ENCODE data around the gene MUC6.

The MUC6 gene

DNA sequence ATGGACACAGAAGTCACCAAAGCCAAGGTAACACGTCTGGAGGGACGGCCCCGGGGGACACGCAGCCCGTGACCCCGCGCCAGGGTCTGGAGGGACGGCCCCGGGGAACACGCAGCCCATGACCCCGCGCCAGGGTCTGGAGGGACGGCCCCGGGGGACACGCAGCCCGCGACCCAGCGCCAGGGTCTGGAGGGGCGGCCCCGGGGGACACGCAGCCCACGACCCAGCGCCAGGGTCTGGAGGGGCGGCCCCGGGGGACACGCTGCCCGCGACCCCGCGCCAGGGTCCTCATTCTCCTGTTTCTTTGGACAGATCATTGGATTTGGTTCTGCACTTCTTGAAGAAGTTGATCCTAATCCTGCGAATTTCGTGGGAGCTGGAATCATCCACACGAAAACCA lies 27.1 kb downstream of the MUC6 start:
- no peak for DNase-seq (ENCODE audit: low read depth in 3 of 3)

DNA sequence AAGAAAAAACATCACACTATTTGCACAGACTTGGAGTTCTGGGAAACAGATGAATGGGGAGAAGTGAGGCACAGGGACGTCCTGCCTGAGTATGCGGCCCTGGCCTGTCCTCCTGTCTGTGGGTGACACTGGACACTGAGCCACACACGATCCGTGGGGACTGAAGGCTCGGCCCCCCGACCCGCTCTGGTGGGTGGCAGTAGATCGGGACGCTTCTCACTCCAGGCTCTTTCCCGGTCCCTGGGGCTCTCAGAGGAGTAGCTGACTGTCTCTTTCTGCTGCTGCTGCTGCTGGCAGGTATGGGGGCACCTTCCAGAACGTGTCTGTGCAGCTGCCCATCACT lies 27.7 kb downstream of the MUC6 start:
- DNase-seq (ENCODE audit: low read depth in 3 of 3): no peak

DNA sequence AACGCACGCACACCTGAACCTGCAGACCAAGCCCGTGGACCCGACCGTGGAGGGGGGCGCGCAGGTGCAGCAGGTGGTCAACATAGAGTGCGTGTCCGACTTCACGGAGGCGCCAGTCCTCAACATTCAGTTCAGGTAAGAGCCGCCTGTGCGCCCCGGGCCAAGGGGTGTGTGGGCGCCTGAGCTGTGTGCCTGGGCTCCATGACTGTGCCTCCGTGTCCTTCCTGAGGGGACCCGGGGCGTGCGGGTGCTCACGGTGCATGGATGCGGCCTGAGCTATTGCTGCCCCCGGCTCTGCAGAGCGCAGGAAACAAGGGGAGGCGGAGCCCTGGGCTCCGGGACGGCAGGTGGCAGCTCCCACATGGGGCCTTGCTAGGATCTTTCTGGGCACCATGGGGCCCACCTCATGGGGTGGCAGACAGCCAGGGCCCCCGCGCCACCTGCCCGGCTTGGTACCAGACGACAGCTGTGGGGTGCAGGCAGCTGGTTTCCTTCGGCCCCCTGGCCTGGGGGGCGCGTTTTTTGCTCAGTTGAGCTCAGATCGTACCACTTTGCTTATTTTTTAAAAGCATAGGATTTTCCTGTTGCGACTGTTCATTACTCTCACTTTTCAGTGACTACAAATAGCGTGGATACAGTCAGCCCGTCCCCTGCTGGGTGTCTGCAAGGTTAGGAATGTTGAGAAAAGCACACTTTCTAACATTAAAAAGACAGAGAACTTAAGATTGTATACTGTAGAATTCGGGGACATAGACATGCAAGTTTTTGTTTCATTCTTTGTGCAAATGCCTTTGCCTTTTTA lies 28.3 kb downstream of the MUC6 start:
- DNase-seq (ENCODE audit: low read depth in 3 of 3): no peak

DNA sequence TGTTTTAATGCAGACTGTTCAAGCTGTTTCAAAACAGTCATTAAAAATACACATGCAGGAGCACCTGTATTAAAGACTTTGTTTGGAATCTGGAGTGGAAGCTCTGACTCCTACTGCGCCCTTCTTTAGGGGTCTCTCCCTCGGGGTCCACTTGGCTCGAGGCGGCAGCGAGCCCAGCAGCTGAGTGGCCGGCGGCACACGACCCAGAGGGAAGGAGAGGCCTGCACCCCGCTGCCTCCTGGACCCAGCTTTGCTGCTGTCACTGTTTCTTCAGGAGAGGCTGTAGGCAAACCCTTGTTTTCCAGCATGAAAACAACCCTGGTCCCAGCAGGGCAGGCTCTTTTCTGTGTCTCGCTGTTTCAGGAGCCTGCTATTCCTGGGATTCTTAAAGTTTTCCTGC lies 29.2 kb downstream of the MUC6 start:
- no peak for DNase-seq (ENCODE audit: low read depth in 3 of 3)

DNA sequence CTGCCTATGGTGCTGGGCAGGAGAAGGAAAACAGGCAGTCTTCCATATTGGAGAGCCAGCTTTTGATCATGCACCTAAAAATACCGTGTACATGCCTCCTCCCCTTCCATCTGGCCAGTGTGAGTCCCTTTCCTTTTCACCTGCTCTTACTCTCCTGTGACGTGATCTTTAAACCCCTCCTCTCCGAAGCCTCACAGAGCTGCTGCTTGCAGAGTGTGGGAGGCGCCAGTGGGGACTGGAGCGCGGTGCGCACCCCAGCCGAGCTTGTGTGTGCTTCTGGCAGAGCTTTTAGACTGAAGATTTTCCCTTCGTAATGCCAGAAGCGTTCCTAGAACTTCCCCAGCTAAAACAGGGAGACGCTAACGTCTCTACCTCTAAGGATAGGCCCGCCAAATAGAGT lies 29.8 kb downstream of the MUC6 start:
- no peak for DNase-seq (ENCODE audit: low read depth in 3 of 3)

DNA sequence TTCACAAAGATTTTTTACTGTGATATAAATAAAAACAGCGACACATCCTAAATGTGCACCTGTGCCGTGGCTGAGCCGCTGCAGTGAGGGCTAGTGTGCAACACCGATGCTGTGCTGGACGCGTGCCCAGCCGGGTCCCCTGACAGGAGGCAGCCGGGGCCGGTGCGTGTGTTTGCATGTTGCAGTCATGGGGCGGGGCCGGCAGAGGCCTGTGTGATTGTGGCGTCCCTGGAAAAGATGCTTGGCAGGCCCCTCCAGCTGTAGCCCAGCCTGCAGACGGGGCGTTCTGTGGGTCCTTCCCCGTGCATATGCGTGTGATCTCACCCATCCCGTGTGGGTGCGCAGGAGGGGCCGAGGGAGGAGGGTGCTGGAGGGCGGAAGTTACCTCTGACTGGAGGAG lies 30.6 kb downstream of the MUC6 start:
- DNase-seq (ENCODE audit: low read depth in 3 of 3): no peak

DNA sequence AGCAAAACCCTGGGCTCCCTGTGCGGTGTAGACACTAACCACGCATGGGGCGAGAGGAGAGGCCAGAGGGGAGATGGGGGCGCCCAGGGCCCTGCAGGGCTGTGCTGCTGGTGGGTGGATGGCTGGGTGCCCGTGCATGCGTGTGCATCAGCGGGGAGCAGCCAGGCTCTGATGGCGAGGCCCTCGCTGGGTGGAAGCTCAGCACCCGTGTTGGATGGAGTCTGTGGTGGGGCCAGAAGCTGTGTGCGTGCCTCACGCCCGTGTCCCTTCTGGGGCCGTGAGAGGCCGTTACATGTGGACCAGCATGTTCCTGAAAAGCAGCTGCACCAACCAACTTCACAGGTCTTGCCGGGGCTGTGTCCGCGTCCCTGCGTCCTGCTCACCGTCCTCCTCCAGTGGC lies 33.4 kb downstream of the MUC6 start:
- no peak for DNase-seq (ENCODE audit: low read depth in 3 of 3)

DNA sequence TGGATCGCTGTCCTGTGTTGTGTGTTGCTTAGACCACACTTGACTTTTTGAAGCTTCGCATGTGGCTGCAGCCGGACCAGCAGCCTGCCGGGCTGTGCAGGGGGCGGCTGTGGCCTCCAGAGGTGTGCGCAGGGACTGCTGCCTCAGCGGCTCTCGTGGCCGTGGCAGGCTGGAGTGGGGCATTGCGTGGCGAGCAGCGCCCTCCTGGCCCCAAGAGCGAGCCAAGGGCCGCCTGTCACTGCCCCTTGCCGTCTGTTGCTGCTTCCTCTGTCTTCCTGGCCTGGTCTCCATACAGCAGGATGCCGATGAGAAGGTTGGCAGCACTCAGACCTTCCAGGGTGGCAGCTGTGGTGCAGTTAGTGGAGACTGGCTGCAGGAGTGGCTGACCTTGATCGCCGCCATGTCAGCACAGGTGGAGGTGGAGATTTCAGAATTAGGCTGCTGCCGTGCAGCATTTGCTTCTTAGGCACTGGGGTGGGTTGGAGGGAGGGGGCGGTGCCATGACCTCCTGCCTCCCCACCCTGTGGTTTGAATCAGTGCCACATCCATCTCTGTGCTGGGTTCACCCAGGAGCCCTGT lies 34.0 kb downstream of the MUC6 start:
- no peak for DNase-seq (ENCODE audit: low read depth in 3 of 3)

DNA sequence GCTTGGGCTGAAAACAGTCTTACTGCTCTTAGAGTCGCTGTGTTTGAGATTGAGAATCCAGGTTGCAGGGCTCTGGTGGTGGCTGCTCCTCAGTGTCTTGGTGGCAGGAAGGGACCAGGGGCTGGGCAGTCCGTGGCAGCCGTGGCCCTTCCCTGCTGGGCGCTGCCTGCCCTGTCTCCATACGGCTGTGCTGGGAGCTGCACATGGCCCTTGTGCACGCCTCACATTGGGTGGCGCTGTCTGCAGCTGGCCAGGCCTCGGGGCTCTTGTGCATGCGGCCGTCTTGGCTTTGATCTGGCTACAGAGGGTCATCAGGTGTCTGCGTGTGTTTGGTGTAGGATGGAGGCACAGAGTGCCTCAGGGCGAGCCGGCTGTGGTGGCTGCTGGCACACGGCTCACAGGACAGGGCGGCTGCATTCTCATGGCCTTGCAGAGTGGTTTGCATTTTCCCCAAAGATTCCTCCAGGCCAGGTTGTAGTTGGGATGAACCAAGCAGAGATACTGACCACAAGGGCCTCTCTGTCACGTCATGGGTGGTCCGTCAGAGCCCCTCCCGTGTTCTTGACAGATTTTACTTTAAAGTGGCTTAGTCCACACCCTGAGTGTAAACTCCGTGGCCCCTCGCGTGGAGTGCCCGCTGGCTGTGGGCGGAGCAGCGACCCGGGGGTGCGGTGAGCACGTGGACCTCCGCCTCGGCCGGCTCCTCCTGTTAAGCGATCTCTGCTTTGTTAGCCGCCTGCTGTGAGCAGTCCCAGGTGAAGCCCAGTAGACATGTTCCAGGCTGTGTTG lies 34.7 kb downstream of the MUC6 start:
- DNase-seq (ENCODE audit: low read depth in 3 of 3): no peak

DNA sequence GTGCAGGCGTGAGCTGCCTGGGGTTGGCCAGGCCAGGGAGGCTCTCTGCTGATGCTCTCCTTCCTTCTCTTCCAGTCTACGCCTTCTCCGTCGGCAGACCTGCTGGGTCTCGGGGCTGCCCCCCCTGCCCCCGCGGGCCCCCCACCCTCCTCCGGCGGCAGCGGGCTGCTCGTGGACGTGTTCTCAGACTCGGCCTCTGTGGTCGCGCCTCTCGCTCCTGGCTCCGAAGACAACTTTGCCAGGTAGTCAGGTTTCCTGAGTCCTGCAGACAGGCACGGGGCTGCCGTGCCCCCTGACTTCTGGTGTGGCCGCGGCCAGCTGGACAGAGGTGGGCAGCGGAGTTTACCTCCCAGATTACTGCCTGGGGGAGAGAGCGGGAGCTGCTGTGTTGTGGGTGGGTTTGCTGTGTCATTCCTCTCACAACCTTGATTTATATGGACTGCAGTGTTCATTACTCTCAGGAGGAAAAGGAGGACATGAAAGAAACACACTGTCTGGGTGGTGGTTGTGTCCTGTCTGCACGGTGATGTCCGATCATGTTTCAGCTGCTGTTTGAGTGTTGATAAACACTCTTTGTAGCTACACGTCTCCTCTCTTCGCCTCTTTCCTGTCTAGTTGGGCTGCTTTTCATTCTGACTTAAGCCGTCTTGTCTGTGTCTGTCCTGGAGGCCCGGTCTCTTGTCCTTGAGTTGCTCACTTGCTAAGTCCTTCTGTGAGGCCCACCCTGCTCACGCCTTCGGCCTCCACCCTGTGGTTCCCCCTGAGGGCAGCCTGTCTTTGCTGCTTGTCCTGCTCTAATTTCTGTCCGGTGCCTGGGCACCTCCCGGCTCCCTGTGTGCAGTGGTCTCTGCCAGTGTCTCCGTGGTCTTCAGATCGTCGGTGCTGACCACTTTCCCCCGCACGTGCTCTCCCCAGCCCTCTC lies 35.9 kb downstream of the MUC6 start:
- no peak for DNase-seq (ENCODE audit: low read depth in 3 of 3)

DNA sequence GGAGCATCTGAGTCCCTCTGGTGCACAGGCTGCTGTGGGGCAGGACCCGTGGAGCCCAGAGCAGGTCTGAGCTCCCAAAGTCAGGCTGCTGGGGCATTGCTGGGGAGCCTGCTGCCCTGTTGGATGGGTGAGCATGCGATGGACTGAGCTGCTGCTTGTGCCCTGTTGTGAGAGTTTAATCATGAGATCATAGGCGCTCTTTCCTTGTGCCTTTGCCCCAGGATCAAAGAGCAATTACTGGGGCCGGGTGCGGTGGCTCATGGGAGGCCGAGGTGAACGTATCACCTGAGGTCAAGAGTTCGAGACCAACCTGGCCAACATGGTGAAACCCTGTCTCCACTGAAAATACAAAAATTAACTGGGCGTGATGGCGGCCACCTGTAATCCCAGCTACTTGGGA lies 37.5 kb downstream of the MUC6 start:
- no peak for DNase-seq (ENCODE audit: low read depth in 3 of 3)

DNA sequence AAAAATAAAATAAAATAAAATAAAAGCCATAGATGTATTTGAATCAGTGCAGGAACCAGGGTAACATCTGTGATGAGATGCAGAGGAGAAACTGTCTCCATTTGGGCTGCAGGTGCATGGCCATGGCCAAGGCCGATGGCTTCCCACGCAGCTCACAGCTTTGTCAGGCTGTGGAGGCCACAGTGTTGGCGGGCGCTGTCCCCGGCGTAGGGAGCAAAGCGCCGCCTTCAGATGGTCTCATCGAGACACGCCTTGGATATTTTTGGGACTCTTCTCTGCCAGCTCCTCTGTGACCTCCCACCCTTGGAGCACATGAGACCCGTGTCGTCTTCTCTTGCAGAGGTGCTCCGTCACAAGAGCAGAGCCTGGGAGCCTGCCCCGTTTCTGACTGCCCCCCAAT lies 38.6 kb downstream of the MUC6 start:
- no peak for DNase-seq (ENCODE audit: low read depth in 3 of 3)

DNA sequence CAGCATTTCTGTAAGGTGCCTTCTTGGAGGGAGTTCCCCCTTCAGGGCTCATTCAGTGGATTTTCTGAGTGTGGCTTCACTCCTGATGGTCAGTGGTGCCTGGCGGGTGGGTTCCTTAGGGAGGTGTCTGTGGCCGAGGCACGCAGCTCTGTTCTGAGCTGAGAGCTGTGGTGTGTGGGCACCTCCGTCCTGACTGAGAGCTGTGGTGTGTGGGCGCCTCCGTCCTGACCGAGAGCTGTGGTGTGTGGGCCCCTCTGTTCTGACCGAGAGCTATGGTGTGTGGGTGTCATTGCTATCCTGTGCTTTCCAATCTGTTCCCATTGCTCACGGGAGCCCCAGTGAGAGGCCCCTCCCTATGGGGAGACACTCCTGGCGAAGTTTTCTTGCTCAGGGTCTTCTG lies 39.8 kb downstream of the MUC6 start:
- DNase-seq (ENCODE audit: low read depth in 3 of 3): no peak

DNA sequence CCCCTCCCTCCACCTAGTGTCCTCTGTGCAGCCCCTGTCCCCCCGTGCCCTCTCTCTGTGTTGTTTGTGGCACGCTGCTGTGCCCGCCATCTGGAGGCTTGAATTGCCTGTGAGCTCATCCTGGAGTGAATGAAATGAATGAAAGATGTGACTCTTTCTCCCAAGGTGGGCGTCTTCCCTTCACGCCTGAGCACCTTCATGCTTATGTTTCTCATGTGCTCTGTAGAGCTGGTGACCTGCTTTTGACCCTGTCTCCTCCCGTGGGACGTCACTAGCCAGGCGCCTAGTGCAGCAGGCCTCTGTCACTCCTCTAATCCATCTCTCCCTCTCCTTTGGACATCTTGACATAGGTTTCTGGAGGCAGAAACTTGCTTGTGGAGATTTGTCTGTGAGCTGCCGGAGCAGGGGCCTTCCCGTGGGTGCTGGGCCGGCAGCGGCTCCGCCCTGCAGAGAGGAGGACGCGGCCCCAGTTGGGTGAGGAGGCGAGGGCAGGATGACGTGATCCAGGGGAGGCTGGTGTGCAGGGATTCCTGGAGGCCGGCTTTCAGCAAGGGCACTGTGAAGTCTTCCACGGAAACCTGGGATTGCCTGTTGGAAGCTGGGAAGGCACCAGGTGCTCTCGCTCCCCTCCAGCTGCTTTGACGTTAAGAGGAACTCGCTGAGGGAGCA lies 40.6 kb downstream of the MUC6 start:
- no peak for DNase-seq (ENCODE audit: low read depth in 3 of 3)

DNA sequence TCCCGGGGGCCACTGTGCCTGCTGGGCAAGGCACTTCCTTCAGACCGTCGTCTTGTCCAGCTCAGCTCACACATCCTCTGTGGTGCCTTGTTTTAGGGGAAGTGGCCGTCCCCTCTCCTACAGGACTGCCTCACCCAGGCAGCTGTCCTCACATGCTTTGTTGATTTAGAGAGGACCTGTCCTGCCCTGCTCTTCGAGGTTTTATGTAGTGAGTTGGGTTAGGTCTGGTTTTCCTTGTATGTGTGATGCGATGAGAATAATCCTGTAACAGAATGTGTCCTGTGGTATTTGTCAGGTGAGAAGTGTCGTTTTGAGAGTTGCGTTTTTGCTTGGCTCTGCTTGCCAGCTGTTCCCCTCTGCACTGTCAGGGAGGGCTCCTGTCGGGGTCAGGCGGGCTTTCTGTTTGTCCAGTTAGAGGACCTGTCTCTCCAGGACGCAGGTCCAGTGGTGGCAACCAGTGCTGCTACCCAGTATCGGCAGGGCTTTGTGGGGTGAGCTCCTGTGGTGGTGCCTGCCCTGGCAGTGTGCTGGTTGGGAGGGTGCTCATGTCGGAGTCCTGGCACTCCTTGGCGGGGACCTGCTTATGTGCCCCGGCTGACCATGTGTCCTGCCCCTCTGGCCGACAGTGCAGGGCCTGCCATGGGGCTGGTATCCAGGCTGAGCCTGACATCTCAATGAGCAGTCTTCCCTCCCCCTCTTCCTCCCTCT lies 41.3 kb downstream of the MUC6 start:
- DNase-seq (ENCODE audit: low read depth in 3 of 3): no peak

DNA sequence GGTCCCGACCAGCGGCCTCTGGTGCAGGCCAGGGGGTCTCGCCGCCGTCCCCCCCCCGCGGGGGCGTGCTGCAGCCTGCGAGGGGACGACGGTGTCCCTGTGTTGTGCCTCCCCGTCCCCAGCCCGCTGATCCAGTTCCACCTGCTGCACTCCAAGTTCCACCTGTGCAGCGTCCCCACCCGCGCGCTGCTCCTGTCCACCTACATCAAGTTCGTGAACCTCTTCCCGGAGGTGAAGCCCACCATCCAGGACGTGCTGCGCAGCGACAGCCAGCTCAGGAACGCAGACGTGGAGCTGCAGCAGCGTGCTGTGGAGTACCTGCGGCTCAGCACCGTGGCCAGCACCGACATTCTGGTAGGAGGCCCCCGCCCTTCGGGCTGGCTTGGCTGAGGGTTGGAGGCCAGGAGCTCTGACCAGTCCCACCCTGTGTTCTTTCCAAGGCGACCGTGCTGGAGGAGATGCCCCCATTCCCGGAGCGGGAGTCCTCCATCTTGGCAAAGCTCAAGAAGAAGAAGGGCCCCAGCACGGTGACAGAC lies 42.8 kb downstream of the MUC6 start:
- DNase-seq (ENCODE audit: low read depth in 3 of 3): no peak

DNA sequence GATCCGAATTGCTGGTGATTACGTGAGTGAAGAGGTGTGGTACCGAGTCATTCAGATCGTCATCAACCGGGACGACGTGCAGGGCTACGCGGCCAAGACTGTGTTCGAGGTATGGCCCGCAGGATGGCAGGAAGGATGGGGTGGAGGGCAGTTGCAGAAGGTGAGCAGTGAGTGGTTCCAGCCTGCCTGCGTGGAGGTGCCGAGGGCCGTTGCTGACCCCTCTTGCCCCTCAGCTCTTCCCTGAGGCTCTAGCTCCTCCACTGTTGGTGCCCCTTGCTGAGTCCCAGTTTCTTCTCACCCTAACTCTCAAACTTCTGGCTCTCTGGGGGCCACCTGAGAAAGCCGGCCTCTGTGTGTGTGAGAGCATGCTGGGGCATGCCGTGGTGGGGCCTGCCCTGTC lies 43.9 kb downstream of the MUC6 start:
- no peak for DNase-seq (ENCODE audit: low read depth in 3 of 3)

DNA sequence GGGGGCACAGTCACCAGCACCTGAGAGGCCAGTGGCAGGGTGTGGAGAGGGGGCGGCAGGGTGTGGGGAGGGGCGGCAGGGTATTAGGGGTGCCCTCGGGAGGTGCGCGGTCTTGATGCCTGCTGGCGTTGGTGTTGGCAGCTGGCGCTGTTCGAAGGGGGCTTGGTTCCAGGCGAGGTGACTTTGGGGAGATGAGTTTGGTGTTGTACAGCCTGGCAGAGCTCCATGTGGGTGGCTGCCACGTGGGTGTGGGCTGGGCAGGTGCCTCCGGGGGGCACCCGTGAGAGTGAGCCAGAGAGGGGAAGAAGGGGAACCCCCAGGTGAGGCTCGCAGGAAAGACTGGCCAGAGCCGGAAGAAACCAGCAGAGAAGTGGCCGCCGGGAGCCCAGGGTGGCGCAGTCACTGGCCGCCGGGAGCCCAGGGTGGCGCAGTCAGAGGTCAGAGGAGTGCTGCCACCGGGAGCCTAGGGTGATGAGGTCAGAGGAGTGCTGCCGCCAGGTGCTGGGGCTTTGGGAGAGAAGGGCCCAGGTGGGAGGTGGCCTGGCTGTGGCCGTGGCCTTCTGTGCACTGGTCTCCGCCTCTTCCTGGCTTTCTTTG lies 44.7 kb downstream of the MUC6 start:
- DNase-seq (ENCODE audit: low read depth in 3 of 3): no peak

DNA sequence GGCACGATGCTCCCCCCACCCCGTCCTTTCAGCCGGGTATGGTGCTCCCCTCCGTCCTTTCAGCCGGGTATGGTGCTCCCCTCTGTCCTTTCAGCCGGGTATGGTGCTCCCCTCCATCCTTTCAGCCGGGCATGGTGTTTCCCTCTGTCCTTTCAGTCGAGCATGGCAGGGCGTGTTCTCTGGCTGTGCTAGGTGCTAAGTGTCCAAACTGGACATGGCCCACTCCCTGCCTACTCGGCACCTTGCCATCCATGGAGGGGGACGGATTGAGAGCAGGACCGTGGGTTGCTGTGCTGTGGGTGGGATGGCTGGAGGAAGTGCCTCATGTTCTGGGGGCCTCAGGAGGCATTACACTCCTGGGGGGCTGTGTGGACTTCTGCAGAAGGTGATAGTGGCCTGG lies 45.5 kb downstream of the MUC6 start:
- no peak for DNase-seq (ENCODE audit: low read depth in 3 of 3)

DNA sequence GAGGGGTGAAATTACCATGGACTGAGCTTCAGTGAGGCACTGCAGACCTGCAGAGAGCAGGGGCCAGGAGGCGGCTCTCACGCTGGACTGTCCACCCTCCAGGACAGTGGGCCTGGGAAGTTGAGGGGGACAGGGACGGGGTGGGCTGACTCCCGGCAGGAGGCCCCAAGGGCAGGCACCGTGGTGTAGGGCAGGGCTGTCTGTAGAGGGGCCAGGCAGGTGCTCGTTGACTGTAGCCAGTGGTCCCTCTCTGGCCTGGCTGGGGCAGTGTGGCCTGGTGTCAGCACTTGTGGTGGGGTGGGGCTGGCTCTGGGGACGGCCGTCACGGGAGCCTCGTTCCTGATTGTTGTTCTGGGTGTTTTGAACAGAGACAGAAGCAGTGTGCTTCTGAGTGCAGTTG lies 46.4 kb downstream of the MUC6 start:
- no peak for DNase-seq (ENCODE audit: low read depth in 3 of 3)
